Neutrophil (primary cell): ENCODE measurements around the gene BROX.

Experiments
- H3K27ac ChIP-seq: fragments of 200-600 bp; sonication (generic); 2 replicates; pipeline ENCODE4 v1.5.1; 2016; ENCODE audit warnings: mild to moderate bottlenecking, moderate library complexity
- H3K27me3 ChIP-seq: fragments of 200-600 bp; sonication (generic); 2 replicates; pipeline ENCODE4 v1.6.0; 2016; ENCODE audit warnings: mild to moderate bottlenecking
- H3K36me3 ChIP-seq: fragments of 200-600 bp; sonication (generic); 2 replicates; pipeline ENCODE4 v1.5.1; 2017
- H3K4me1 ChIP-seq, 2 experiments: fragments of 200-600 bp in 1 of 2; sonication (generic) in 1 of 2; 1 replicate in 1 of 2; 2 replicates in 1 of 2; pipeline versions ENCODE4 v1.5.1 to v1.6.1; 2013 to 2016; ENCODE audit warnings: low read depth in 1 of 2, low read length in 1 of 2, mild to moderate bottlenecking in 1 of 2, moderate library complexity in 1 of 2; ENCODE audit not compliant: control insufficient read depth in 1 of 2, insufficient read depth in 1 of 2
- H3K4me3 ChIP-seq, 2 experiments: fragments of 200-600 bp in 1 of 2; sonication (generic) in 1 of 2; 1 replicate in 1 of 2; 2 replicates in 1 of 2; pipeline ENCODE4 v1.5.1; 2013 to 2016; ENCODE audit warnings: low read depth in 1 of 2, low read length in 1 of 2, mild to moderate bottlenecking in 1 of 2, moderate library complexity in 1 of 2
- H3K9me3 ChIP-seq: fragments of 200-600 bp; sonication (generic); 2 replicates; pipeline ENCODE4 v1.5.1; 2016
- CTCF ChIP-seq: fragments of 200-600 bp; sonication (generic); IDR thresholded peaks from 2 replicates; pipeline ENCODE4 v1.5.1; 2016; ENCODE audit warnings: antibody characterized with exemption

Gene BROX

GRCh38 chr1:222713091-222713961 is 962 bp downstream of the BROX start:
- no peak for TF ChIP-seq CTCF
- no peaks in the 10 kb centered on the region for H3K27me3 ChIP-seq
- H3K9me3 ChIP-seq = no peaks in the 10 kb centered on the region
- peaks cover 37% of the 10 kb centered on the region for H3K36me3 ChIP-seq
- peak overlapping the region; percentile 69 to 97 for H3K4me3 ChIP-seq
- H3K4me1 ChIP-seq = peaks cover 31 to 37% of the 10 kb centered on the region in 2 experiments
- peak overlapping the region; percentile 98 for H3K27ac ChIP-seq

- peak overlapping the region; percentile 19 for H3K27ac ChIP-seq
- TF ChIP-seq CTCF = no peak
- H3K36me3 ChIP-seq = peaks cover 68% of the 10 kb centered on the region
- H3K4me3 ChIP-seq = no peak overlapping the region
- H3K9me3 ChIP-seq = no peaks in the 10 kb centered on the region
- peaks cover 22 to 23% of the 10 kb centered on the region in 2 experiments for H3K4me1 ChIP-seq
- no peaks in the 10 kb centered on the region for H3K27me3 ChIP-seq
These were observed 4.0 kb downstream of the BROX start for GRCh38 chr1:222716393-222716792.

GRCh38 chr1:222728746-222729145 is 16.4 kb downstream of the BROX start:
- H3K36me3 ChIP-seq = peaks cover 100% of the 10 kb centered on the region
- no peak for TF ChIP-seq CTCF
- H3K9me3 ChIP-seq = no peaks in the 10 kb centered on the region
- no peak overlapping the region for H3K27ac ChIP-seq
- no peak overlapping the region for H3K4me3 ChIP-seq
- no peaks in the 10 kb centered on the region for H3K4me1 ChIP-seq
- no peaks in the 10 kb centered on the region for H3K27me3 ChIP-seq

- no peaks in the 10 kb centered on the region for H3K4me1 ChIP-seq
- H3K36me3 ChIP-seq = peaks cover 100% of the 10 kb centered on the region
- H3K4me3 ChIP-seq = no peak overlapping the region
- no peak for TF ChIP-seq CTCF
- no peaks in the 10 kb centered on the region for H3K9me3 ChIP-seq
- H3K27me3 ChIP-seq = no peaks in the 10 kb centered on the region
- H3K27ac ChIP-seq = peak overlapping the region; percentile 2
These were observed 18.5 kb downstream of the BROX start for GRCh38 chr1:222730866-222731265.

- Histone ChIP-seq H3K9me3 (no peaks in the 10 kb centered on the region), H3K36me3 (peaks cover 100% of the 10 kb centered on the region), H3K27me3 (no peaks in the 10 kb centered on the region), H3K27ac (peak overlapping the region; percentile 26), H3K4me3 (no peak overlapping the region), H3K4me1 (no peaks in the 10 kb centered on the region)
- no peak for TF ChIP-seq CTCF
These were observed 20.1 kb downstream of the BROX start for GRCh38 chr1:222732216-222733159.
